DND-41 (cell line): ENCODE results near the gene FAM53B.

ENCODE experiments used
- ATAC-seq: fragments of 200-7000 bp; cut with Tn5 transposase; 3 replicates; pipeline ENCODE4 v1.9.1; 2021; ENCODE audit warnings: low read depth; ENCODE audit not compliant: insufficient read depth
- DNase-seq: peaks from one replicate; pipeline ENCODE4 v3.0.0-alpha.2; 2020
- H2AFZ ChIP-seq: 2 replicates; pipeline ENCODE4 v1.6.0; 2012; ENCODE audit warnings: low read depth, low read length
- H3K27ac ChIP-seq: 2 replicates; pipeline ENCODE4 v1.5.1; 2012; ENCODE audit warnings: low read length, inconsistent platforms
- H3K27me3 ChIP-seq: fragments of 200-600 bp; sonication (generic); 2 replicates; pipeline ENCODE4 v1.6.0; 2012; ENCODE audit warnings: low read length, mild to moderate bottlenecking, inconsistent platforms; ENCODE audit not compliant: insufficient read depth, poor library complexity
- H3K36me3 ChIP-seq: 2 replicates; pipeline ENCODE4 v1.5.1; 2012; ENCODE audit warnings: low read length, inconsistent platforms; ENCODE audit not compliant: insufficient read depth
- H3K4me1 ChIP-seq: 2 replicates; pipeline ENCODE4 v1.5.1; 2012; ENCODE audit warnings: mild to moderate bottlenecking, low read length; ENCODE audit not compliant: insufficient read depth
- H3K4me2 ChIP-seq: 2 replicates; pipeline ENCODE4 v1.6.0; 2012; ENCODE audit warnings: mild to moderate bottlenecking, moderate library complexity, low read length, inconsistent platforms; ENCODE audit not compliant: insufficient read depth
- H3K4me3 ChIP-seq, 2 experiments: fragments of 200-600 bp in 1 of 2; shearing (Covaris generic) in 1 of 2; 2 replicates each; pipeline ENCODE4 v1.5.1; 2012 to 2016; ENCODE audit warnings: inconsistent platforms in 2 of 2, low read length in 2 of 2, mild to moderate bottlenecking in 2 of 2, low read depth in 1 of 2, moderate library complexity in 1 of 2
- H3K79me2 ChIP-seq: 2 replicates; pipeline ENCODE4 v1.6.0; 2012; ENCODE audit warnings: low read length, inconsistent platforms; ENCODE audit not compliant: insufficient read depth
- H3K9ac ChIP-seq: 2 replicates; pipeline ENCODE4 v1.6.0; 2012; ENCODE audit warnings: low read depth, mild to moderate bottlenecking, inconsistent platforms, low read length, moderate library complexity
- H3K9me3 ChIP-seq: 2 replicates; pipeline ENCODE4 v1.5.1; 2012; ENCODE audit warnings: low read length, moderate library complexity, mild to moderate bottlenecking, inconsistent platforms; ENCODE audit not compliant: insufficient read depth, severe bottlenecking
- H4K20me1 ChIP-seq: 2 replicates; pipeline ENCODE4 v1.6.0; 2012; ENCODE audit warnings: low read length; ENCODE audit not compliant: insufficient read depth
- CTCF ChIP-seq: IDR thresholded peaks from 2 replicates; pipeline ENCODE4 v1.5.1; 2012; ENCODE audit warnings: borderline replicate concordance, low read length, moderate library complexity, mild to moderate bottlenecking; ENCODE audit not compliant: poor library complexity, severe bottlenecking; ENCODE audit errors: extremely low read depth
- EZH2 ChIP-seq: IDR thresholded peaks from 3 replicates; pipeline ENCODE4 v1.6.1; 2012; ENCODE audit warnings: borderline replicate concordance, low read depth, mild to moderate bottlenecking, moderate library complexity, low read length, inconsistent platforms; ENCODE audit not compliant: severe bottlenecking

Gene FAM53B

GRCh38 chr10:124600051-124600880, 143.9 kb downstream of the FAM53B start:
- H3K4me3 ChIP-seq: no peak overlapping the region
- no peak overlapping the region for H3K27ac ChIP-seq
- no peaks in the 10 kb centered on the region for H3K27me3 ChIP-seq
- H2AFZ ChIP-seq: no peak overlapping the region
- DNase-seq: no peak
- ATAC-seq: no peak
- H3K4me2 ChIP-seq: no peak overlapping the region
- H4K20me1 ChIP-seq: 0 out of 2 replicates have a peak, but pooled peaks cover 2% of the 10 kb centered on the region
- H3K4me1 ChIP-seq: peaks cover 12% of the 10 kb centered on the region
- H3K36me3 ChIP-seq: no peaks in the 10 kb centered on the region
- H3K79me2 ChIP-seq: no peaks in the 10 kb centered on the region
- TF ChIP-seq CTCF (no peak), EZH2 (no peak)
- no peak overlapping the region for H3K9ac ChIP-seq
- H3K9me3 ChIP-seq: no peaks in the 10 kb centered on the region

DNA sequence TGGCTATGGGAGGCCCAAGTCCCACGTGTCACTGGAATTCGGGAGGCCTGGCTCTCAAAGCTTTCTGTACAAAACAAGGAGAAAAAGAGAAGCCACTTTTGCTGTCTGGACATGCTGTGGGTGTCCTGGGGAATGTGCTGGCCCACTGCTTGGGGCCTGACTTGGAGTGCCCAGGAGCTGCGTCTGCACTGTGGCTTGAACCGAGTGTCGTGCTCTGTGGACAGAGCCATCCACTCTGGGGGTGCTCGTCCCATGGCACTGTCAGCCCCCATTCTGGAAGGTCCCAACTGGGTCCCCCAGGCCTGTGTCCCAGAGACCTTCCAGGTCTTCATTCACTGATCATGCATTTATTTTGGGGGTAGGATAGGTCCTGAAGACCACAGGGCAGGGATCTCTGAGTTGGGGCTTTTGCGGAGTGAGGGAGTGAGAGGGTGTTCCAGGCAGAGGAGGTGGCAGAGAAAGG, 144.6 kb downstream of the FAM53B start:
- DNase-seq (no peak), ATAC-seq (no peak)
- H4K20me1 ChIP-seq: 0 out of 2 replicates have a peak, but pooled peaks cover 2% of the 10 kb centered on the region
- no peaks in the 10 kb centered on the region for H3K27me3 ChIP-seq
- H3K27ac ChIP-seq: no peak overlapping the region
- H3K9ac ChIP-seq: no peak overlapping the region
- H3K79me2 ChIP-seq: no peaks in the 10 kb centered on the region
- H2AFZ ChIP-seq: no peak overlapping the region
- TF ChIP-seq EZH2: no peak
- no peak for TF ChIP-seq CTCF
- H3K9me3 ChIP-seq: no peaks in the 10 kb centered on the region
- H3K4me3 ChIP-seq: no peak overlapping the region
- H3K36me3 ChIP-seq: no peaks in the 10 kb centered on the region
- peaks cover 9% of the 10 kb centered on the region for H3K4me1 ChIP-seq
- H3K4me2 ChIP-seq: no peak overlapping the region

GRCh38 chr10:124598773-124599587, 145.2 kb downstream of the FAM53B start:
- no peaks in the 10 kb centered on the region for H3K36me3 ChIP-seq
- 0 out of 2 replicates have a peak, but pooled peaks cover 2% of the 10 kb centered on the region for H4K20me1 ChIP-seq
- H3K27ac ChIP-seq: no peak overlapping the region; the same call in 1 of the 2 replicates
- no peaks in the 10 kb centered on the region for H3K9me3 ChIP-seq
- no peaks in the 10 kb centered on the region for H3K27me3 ChIP-seq
- ATAC-seq (no peak), DNase-seq (no peak)
- no peak for TF ChIP-seq CTCF
- TF ChIP-seq EZH2: no peak
- H3K4me3 ChIP-seq: no peak overlapping the region
- H2AFZ ChIP-seq: no peak overlapping the region
- no peak overlapping the region for H3K9ac ChIP-seq
- H3K4me2 ChIP-seq: no peak overlapping the region
- H3K79me2 ChIP-seq: no peaks in the 10 kb centered on the region
- peaks cover 9% of the 10 kb centered on the region for H3K4me1 ChIP-seq
